LHCN-M2 (cell line): ENCODE results near the gene LHCGR. TPM values are rescaled to one million over a fixed set of nuclear protein-coding genes. Genes with fewer than 3 reads are reported as not detected.
A peak's percentile ranks its signal among the peaks of the same experiment; 100 is the strongest.

Experiments
- DNase-seq: peaks from one replicate; pipeline ENCODE4 v3.0.0-alpha.2; 2012; ENCODE audit warnings: low read depth
- polyA plus RNA-seq: library from polyadenylated mRNA; unstranded; fragments of >200 nt; gene quantifications from one replicate; pipeline ENCODE4 v1.2.1, GENCODE V29; 2012; ENCODE audit warnings: missing spikeins
- total RNA-seq: library from RNA; depleted of rRNA; stranded (reverse); fragments of >200 nt; gene quantifications from 2 replicates; pipeline ENCODE4 v1.2.3, GENCODE V29; 2014; rRNA removed

The LHCGR gene
- not detected in 2 replicates for total RNA-seq
- not detected for polyA plus RNA-seq

DNA sequence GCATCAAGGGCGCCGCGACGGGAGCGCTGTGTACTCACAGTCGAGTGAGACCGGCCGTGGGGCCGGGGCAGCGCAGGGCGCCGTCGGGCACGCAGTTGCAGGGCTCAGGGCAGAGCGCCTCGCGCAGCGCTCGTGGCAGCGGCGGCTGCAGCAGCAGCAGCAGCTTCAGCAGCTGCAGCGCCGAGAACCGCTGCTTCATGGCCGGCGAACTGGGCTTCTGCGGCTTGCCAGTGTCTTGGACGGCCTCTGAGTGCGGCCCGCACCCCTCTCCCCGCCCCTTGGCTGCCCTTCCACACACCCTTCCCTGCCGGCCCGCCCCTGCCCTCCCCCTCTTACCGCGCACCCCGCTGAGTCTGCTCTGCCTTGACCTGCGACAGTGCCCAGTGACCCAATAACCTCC lies at the start of gene LHCGR:
LHCGR (minus strand) TSS at position 252 of the 400 bp plus-strand sequence; CDS start at position 199, 53 bp downstream.
- no peak for DNase-seq

DNA sequence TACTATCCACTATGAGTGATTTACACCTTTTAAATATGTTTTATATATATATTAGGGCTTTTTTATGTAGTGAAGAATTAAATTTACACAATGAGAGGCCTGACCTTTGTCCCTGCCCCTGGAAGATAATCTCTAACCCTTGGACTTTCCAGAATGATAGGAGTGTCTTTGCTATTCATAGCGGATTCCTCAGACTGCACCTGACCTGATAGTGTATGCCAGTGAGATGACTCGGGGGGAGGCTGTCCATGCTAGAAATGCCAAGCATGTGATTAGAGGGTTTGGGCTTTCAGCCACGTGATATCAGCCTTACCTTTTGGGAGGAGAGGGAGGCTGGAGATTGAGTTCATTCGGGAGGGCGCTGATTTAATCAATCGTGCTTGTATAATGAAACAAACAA lies 44.1 kb upstream of the LHCGR start:
- no peak for DNase-seq

- no peak for DNase-seq
These were observed 39.5 kb upstream of the LHCGR start for GRCh38 chr2:48795065-48795464.

DNA sequence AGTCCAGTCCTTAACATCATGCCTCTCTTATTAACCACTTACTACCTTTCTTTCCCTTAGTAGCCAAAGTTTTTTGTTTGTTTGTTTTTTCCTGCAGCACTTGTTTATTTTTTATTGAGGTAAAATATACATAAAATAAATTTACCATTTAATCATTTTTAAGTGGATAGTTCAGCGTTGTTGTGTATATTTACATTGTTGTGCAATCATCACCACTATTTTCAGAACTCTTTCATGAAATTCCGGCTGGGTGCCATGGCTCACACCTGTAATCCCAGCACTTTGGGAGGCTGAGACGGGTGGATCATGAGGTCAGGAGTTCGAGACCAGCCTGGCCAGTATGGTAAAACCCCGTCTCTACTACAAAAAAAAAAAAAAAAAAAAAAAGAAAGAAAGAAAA lies 38.1 kb upstream of the LHCGR start:
- no peak for DNase-seq

GRCh38 chr2:48792030-48792429 lies 36.5 kb upstream of the LHCGR start:
- DNase-seq = no peak

GRCh38 chr2:48790407-48791170 lies 35.1 kb upstream of the LHCGR start:
- DNase-seq = no peak

DNA sequence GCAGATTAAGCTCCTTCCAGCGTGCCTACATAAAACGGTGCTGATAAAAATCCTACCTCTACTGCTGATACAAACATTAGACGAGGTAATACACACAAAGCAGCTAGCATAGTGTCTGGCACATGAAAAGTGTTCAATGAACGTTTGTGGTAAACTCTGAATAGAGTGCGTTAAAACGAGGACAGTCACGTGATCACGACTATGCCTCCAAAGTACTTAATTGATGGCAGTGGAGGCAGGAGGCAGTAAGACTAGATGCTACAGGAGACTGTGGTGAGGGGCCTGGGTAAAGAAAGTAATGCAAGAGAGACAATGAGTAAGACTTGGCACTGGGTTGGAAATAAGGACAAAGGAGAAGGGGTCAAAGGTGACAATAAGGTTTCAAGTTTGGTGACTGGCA lies 32.1 kb upstream of the LHCGR start:
- no peak for DNase-seq

DNA sequence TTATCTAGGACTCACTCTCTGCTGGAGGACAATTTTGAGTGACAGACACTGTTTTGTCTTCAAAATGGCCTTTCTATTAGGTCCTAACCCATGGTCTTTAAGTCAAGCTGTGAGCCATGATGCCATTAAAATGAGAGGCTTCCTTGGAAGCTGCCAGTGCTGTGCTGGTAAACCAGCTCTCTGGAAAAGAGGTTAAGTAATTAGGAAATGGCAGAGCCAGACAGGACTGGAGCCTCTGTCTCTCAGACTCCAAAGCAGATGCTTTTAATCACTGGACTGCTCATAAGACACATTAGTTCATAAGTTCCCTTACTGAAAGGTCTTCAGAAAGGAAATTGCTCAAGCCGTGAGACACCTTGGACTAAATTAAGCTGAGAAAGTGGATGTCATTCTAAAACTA lies 25.8 kb upstream of the LHCGR start:
- no peak for DNase-seq

DNA sequence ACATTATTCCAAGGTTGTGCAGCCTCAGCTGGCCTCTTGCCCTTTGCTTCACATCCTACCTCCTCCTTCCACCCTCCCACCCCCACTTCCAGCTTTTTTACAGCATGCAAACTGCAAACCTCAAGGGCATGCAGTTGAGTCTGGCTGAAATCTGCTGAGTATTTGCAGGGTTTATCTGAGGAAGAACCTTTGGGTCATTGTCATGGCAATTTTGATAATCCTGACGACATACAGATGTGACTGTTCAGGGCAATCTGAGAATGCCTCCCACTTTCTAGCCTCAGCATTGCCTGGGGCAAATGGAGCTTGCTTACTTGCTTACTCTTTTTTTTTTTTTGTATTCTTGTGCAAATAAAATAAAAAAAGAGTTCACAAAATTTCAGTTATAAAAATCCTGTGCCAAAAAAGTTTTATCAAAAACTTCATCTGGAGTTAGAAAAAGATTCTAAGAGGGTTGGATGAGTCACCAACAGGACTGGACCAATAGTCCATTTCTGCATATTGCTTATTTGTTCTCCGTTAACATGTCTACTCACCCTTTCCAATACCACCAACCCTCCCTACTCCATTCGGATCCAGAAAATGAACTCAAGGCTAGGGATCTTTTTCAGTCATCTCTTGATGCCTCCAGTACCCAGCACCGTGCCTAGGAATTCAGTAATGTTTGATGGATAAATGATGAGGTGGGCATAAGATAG lies 23.6 kb upstream of the LHCGR start:
- DNase-seq = no peak

DNA sequence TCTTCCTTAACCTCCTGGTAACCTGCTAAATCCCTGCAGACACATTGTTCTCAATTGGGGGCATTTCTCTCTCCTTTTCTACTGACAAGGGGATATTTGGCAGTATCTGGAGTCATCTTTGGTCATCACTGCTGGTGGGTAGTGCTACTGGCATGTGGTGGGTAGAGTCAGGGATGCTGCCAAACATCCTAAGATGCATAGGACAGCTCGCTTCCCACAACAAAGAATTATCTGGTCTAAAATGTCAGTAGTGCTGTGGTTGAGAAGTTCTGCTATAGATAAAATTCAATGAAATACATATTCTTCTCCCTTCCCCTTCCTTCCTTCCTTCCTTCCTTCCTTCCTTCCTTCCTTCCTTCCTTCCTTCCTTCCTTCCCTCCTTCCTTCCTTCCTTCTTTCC lies 18.7 kb upstream of the LHCGR start:
- DNase-seq = no peak

GRCh38 chr2:48771241-48772014 lies 15.9 kb upstream of the LHCGR start:
- no peak for DNase-seq

DNA sequence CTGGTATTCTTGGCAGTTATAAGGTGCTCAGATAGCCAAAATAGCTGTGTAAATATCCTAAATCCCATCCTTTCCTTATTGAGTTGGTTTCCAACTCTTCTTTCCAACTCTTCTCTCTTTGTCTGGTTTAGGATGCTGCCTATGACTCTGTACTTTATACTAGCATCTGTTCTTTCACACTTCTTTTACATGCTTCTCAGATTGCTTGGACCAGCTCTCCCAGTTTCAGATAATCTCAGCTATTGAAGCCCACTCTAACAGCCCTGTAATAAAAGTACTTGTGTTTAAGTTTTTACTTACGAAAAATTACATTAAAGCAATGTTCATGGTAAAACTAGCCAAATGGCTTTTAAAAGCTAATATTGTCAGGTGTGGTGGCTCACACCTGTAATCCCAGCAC lies 14.7 kb upstream of the LHCGR start:
- DNase-seq = no peak

- no peak for DNase-seq
These were observed 13.1 kb upstream of the LHCGR start for GRCh38 chr2:48768669-48769068.

DNA sequence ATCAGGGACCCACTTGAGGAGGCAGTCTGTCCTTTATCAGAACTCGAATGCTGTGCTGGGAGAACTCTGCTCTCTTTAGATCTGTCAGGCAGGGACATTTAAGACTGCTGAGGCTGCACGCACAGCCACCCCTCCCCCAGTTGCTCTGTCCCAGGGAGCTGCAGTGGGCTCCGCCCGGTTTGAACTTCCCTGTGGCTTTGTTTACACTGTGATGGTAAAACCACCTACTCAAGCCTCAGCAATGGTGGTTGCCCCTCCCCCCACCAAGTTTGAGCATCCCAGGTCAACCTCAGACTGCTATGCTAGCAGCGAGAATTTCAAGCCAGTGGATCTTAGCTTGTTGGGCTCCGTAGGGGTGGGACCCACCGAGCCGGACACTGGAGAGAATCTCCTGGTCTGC lies 11.8 kb upstream of the LHCGR start:
- no peak for DNase-seq

GRCh38 chr2:48760826-48761225 lies 5.3 kb upstream of the LHCGR start:
- no peak for DNase-seq

DNA sequence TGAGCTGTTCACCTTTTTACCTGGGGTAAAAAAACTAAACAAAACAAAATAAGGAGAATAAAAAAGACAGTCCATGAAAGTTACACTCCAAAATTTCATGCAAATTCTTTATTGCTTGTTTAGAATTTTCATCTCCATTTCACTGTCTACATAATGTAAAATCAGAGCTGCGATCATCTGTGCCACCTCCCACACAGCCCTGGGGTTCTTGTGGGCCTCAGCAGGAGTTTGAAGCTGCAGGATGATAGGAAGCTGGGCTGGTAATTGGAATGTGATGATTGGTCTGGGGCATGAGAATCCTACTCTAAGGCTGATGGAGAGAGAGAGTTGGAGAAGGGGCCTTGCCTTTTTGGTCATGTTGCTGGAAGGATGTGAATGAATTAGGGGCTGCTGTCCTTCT lies 4.2 kb upstream of the LHCGR start:
- DNase-seq = no peak

DNA sequence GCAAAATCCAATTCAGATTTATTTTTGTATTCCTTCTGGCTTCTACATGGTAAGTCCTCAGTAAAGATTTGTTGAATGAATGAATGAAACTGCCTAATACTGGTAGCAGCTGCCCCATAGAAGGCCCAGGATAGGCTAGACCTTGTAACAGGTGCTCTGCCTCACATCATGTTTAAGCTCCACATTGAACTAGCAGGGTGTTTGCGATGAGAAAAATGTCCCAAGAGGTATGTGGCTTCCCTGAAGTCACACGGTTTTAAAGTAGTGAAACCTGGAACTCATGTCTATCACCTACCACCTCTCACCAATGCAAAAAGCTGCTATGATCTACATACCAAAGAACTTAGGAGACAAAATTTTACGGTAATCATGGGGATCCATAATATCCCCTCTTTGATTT lies 765 bp upstream of the LHCGR start:
- DNase-seq = no peak

GRCh38 chr2:48754874-48755273 lies 650 bp downstream of the LHCGR start:
- no peak for DNase-seq

GRCh38 chr2:48753228-48753627 lies 2.3 kb downstream of the LHCGR start:
- DNase-seq = no peak

GRCh38 chr2:48750128-48750739 lies 5.3 kb downstream of the LHCGR start:
- DNase-seq = no peak

DNA sequence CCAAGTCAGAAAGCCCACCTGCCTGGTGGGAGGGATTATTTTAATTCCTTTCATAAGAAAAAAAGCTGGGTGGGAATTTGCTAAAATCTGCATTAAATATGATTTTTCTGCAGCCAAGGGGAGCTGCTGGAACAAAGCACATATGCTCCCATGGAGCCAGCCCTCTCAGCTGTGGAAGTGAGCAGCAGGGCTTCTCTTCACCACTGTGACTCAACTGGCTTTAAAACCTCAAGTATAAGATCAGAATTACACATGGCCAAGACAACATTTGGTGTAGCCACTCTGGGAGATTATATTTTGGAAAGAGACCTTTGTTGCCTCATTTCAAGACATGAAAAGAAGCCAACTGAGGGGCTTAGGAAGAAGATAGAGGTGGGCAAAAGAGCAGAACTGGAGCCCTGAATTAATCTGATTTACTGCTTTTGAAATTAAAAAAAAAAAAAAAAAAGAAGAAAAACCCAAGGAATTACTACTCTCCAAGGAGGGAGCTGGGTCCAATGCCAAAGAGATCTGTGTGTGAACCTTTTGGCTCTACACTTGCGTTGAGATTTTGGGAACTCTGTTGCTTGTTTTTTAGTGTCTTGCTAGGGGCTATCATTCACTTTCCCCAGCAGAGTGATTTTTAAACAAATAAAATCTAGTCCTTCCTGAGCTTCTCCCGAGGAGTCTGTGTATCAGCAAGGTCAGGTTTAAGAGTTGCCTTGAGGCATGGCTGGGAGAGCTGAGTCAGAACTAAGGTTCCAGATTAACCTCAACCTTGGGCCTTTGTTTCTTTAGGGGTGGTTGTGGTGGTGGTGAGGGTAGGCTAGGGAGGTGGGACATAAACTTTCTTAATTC lies 6.0 kb downstream of the LHCGR start:
- DNase-seq = peak; percentile 11
